Naive B cell (primary cell): ENCODE data around the gene SESN3. TPM values are rescaled to one million over a fixed set of nuclear protein-coding genes. Genes with fewer than 3 reads are reported as not detected.

Experiments used
- ATAC-seq, 2 donors: fragments of 150-1000 bp; cut with Tn5 transposase; 2 replicates each; pipeline ENCODE4 v1.10.0; 2021; ENCODE audit warnings: low read depth in 2 of 2, mild to moderate bottlenecking in 2 of 2, moderate library complexity in 2 of 2
- DNase-seq: peaks from one replicate; pipeline ENCODE4 v3.0.0; 2022
- H3K27ac Mint-ChIP-seq, 6 donors: one replicate each; pipeline ENCODE4 v1.8.0; 2020 to 2022; ENCODE audit warnings: mild to moderate bottlenecking in 6 of 6, mixed read lengths in 6 of 6, moderate library complexity in 5 of 6, inconsistent platforms in 2 of 6
- H3K27me3 Mint-ChIP-seq, 3 donors: one replicate each; pipeline ENCODE4 v1.8.0; 2021 to 2022; ENCODE audit warnings: mixed read lengths in 3 of 3, mild to moderate bottlenecking in 1 of 3
- H3K36me3 Mint-ChIP-seq, 2 donors: one replicate each; pipeline ENCODE4 v1.8.0; 2020 to 2022; ENCODE audit warnings: mixed read lengths in 2 of 2, inconsistent platforms in 1 of 2, mild to moderate bottlenecking in 1 of 2
- H3K4me1 Mint-ChIP-seq, 3 donors: one replicate each; pipeline ENCODE4 v1.8.0; 2020 to 2022; ENCODE audit warnings: mixed read lengths in 3 of 3, inconsistent platforms in 1 of 3, mild to moderate bottlenecking in 1 of 3, moderate library complexity in 1 of 3
- H3K4me3 Mint-ChIP-seq, 8 donors: one replicate each; pipeline ENCODE4 v1.8.0; 2020 to 2022; ENCODE audit warnings: mild to moderate bottlenecking in 8 of 8, mixed read lengths in 8 of 8, moderate library complexity in 8 of 8, inconsistent platforms in 2 of 8
- H3K9me3 Mint-ChIP-seq, 7 donors: one replicate each; pipeline ENCODE4 v1.8.0; 2020 to 2022; ENCODE audit warnings: mixed read lengths in 7 of 7, mild to moderate bottlenecking in 5 of 7, inconsistent platforms in 2 of 7, moderate library complexity in 1 of 7
- polyA plus RNA-seq, 6 donors: library from polyadenylated mRNA; unstranded; fragments of 300-500 nt; fragmentation: Illumina TruSeq; gene quantifications; one replicate each; pipeline ENCODE4 v1.2.3, GENCODE V29; 2021; ENCODE audit warnings: low read depth in 6 of 6

SESN3 gene
- polyA plus RNA-seq, 6 donors from 2014 or later, result 2.1 to 3.4 (median 2.6) TPM

DNA sequence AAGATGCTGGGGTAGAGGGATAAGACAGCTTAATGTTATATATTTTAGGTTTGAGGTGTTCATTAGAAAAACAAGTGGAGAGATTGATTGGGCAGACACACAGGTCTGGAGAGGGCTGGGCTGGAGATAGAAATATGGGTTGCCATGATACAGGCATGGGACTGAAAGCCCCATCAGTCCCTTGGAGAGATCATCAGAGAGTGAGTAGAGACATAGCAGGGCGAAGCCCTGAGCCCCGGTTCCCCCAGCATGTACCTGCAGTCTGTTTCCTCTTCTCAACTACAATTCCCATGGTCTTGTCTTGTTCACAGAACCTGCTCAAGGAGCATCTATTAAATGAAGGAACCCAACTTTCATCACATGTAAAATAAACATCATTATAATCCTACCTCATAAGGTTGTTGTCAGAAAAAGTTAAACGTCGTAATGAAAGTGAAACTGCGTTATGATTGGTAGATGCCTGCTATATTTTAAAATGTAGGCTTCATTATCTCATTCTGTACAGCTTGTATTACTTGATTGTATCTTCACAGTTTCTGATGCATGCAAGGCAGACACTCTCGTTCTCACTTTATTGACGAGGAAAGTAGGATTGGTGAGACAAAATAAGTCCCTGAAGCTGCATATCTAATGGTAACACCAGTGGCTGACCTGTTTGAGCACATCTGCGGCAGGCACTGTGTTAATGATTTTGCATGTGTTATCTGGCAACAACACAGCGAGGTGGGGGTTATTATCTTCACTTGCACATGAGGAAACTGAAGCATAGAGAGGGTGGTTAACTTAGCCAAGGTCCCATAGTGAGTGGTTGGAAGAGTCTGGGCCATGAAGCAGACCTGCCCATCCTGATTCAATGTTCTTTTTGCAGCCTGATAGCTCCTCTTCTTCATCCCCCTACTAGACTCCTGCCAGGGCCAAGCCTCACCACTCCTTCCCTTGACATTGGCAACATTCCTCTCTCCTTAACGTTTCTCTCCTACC is 77.8 kb downstream of the SESN3 start:
- Mint-ChIP-seq H3K27ac (peak overlapping the region; percentile 93 to 99 (median 98)), H3K27me3 (no peaks in the 10 kb centered on the region), H3K9me3 (peaks cover 0 to 2% (median 0%) of the 10 kb centered on the region in 7 donors), H3K4me3 (peak overlapping the region; percentile 73 to 97 (median 92)), H3K36me3 (peaks cover 0 to 6% of the 10 kb centered on the region in 2 donors), H3K4me1 (peaks cover 30 to 52% (median 48%) of the 10 kb centered on the region in 3 donors)
- DNase-seq (peak; percentile 39), ATAC-seq (peak; percentile 7 to 20)

DNA sequence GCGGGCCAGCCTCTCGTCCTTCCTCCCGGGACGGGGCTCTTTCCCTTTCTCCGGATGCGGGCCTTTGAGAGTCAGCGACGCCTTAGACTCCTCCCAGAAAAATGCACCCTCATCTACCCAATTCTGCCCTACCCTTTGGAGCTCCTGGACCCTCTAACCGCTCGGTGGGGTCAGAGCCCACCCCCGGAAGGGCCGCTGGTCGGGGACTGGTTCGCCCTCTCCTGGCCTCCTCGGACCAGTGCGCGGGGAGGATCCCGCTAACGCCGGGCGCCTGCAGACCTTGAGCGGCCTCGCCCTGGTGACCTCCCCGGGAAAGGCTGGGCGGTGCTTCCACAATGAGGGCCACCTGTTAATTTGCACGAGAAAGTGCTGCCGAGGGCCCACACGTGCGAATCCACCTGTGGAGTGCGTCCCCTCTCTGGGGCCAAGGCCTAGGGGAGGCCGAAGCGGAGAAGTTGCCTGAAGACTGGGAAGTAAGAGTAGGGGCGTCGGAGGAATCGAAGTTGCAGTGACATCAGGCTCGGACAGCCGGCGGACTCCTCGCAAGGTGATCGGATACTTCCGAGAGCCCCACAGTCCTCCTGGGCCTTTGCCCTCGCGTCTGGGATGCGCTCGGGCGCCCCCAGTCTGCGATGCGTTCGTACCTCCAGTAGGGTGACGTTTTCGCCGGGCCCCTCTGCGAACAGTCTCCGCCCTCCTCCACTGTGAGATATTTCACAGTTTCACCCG is 79.9 kb downstream of the SESN3 start:
- Mint-ChIP-seq H3K4me1 (peaks cover 24 to 52% (median 48%) of the 10 kb centered on the region in 3 donors), H3K4me3 (peak overlapping the region; percentile 73 to 97 (median 92)), H3K36me3 (no peaks in the 10 kb centered on the region), H3K27me3 (peaks cover 0 to 5% (median 0%) of the 10 kb centered on the region in 3 donors), H3K9me3 (no peaks in the 10 kb centered on the region), H3K27ac (peak overlapping the region; percentile 93 to 99 (median 98))
- DNase-seq (peak; percentile 92), ATAC-seq (peak; percentile 87)

DNA sequence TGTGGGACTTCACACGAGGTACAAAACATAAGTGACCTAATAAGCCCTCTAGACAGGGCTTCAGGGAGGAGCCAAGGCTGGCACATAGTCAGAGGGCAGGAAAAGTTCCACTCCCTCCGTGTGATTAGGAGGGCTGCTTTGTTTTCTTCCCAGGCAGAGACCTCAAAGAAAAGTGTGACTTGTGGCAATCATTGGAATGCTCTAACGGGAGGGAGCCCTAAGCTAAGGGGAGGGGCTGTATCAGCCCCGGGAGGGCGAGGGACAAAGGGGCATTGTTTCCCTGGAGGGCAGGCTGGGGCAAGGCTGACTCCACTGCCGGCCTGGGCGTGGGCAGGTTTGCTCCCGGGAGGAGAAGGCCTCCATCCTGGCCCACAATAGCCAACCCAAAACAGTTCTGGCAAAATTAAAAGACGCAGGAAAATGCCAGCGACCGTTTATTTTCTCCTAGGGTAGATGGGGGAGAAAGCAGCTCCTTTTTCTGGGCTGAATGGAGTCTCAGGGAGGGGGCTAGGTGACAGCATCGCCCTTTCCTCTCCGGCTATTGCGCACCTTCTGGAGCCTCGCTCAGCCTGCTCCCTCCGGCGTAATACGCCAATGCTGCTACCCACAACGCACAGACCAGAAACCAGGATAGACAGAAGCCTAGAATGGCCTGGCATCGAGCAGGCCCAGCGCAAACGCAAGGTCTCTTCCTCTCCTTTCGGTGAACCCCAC is 81.2 kb downstream of the SESN3 start:
- Mint-ChIP-seq H3K4me1 (peaks cover 23 to 48% (median 46%) of the 10 kb centered on the region in 3 donors), H3K27ac (peak overlapping the region in 5 of 6 donors; percentile 93 to 99 (median 98)), H3K36me3 (no peaks in the 10 kb centered on the region), H3K9me3 (no peaks in the 10 kb centered on the region), H3K27me3 (peaks cover 0 to 8% (median 0%) of the 10 kb centered on the region in 3 donors), H3K4me3 (peak overlapping the region; percentile 73 to 97 (median 92))
- ATAC-seq (no peak), DNase-seq (no peak)

DNA sequence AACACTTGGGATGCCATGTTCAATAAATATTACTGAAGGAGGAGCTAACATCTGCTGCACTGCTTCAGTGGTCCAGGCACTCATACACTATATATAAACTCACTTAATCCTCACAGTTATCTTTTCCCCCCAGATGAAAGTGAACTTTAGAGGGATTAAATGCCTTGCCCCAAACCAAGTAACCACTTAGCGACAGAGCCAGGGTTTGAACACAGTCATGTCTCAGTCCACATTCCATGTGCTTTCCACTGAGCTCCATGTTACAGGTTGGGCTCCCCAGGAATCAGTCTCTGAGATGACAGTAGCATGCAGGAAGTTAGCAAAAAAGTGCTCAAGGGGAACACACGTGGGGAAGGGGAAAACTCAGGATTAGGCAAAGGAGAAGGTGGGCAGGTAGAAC is 82.1 kb downstream of the SESN3 start:
- Mint-ChIP-seq H3K27ac (peak overlapping the region in 2 of 6 donors; percentile 40 to 51), H3K9me3 (no peaks in the 10 kb centered on the region), H3K27me3 (peaks cover 0 to 8% (median 0%) of the 10 kb centered on the region in 3 donors), H3K36me3 (no peaks in the 10 kb centered on the region), H3K4me1 (peaks cover 26 to 42% (median 41%) of the 10 kb centered on the region in 3 donors), H3K4me3 (peak overlapping the region in 4 of 8 donors; percentile 2 to 87 (median 52))
- ATAC-seq, result no peak
- DNase-seq, result no peak

DNA sequence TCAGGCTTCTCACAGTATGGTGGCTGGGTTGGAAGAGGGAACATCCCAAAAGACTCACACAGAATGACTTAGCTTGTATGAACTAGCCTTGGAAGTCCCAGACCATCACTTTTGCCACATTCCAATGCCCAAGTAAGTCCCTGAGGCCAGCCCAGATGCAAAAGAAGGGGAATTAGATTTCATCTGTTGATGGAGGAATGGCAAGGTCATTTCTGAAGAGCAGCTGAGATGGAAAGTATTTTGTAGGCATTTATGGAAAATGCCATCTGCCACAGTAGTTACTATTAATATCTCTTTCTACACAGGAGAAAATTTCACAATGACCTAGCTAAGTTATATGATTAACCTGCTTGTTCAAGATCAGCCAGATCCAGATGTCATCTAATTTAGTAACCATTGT is 82.6 kb downstream of the SESN3 start:
- no peaks in the 10 kb centered on the region for H3K9me3 Mint-ChIP-seq
- no peaks in the 10 kb centered on the region for H3K36me3 Mint-ChIP-seq
- no peak for DNase-seq
- H3K27me3 Mint-ChIP-seq, result peaks cover 0 to 8% (median 0%) of the 10 kb centered on the region in 3 donors
- ATAC-seq, result no peak
- H3K27ac Mint-ChIP-seq, result no peak overlapping the region
- H3K4me3 Mint-ChIP-seq, result peak overlapping the region in 1 of 8 donors; percentile 1
- peaks cover 22 to 41% (median 35%) of the 10 kb centered on the region in 3 donors for H3K4me1 Mint-ChIP-seq

DNA sequence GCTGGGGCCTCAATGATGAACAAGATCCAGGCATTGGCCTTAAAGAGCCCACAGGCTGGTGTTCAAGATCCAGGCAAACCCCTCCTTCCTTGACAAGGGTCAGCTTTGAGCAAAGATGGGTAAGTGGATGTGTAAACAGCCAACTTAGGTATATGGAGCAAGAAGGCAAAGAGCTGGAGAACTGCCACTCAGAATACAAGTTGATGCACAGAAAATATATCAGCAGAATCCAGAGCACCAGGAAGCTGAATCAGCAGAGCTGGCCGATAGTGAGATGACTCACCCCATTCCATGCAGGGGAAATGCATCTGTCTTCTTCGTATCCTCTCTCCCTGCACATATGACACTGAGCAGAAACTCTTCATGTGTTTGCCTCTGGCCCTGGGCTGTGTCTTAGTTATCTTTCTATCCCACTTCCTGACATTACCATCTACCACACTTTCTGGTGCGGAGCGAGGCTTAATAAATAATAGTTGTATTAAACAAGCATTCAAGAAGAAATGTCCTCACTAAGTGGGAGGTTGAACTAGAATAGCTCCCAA is 83.6 kb downstream of the SESN3 start:
- no peak for ATAC-seq
- DNase-seq, result no peak
- Mint-ChIP-seq H3K27ac (peak overlapping the region in 1 of 6 donors; percentile 51), H3K27me3 (peaks cover 0 to 8% (median 0%) of the 10 kb centered on the region in 3 donors), H3K4me3 (no peak overlapping the region), H3K36me3 (no peaks in the 10 kb centered on the region), H3K4me1 (peaks cover 12 to 33% (median 26%) of the 10 kb centered on the region in 3 donors), H3K9me3 (no peaks in the 10 kb centered on the region)

DNA sequence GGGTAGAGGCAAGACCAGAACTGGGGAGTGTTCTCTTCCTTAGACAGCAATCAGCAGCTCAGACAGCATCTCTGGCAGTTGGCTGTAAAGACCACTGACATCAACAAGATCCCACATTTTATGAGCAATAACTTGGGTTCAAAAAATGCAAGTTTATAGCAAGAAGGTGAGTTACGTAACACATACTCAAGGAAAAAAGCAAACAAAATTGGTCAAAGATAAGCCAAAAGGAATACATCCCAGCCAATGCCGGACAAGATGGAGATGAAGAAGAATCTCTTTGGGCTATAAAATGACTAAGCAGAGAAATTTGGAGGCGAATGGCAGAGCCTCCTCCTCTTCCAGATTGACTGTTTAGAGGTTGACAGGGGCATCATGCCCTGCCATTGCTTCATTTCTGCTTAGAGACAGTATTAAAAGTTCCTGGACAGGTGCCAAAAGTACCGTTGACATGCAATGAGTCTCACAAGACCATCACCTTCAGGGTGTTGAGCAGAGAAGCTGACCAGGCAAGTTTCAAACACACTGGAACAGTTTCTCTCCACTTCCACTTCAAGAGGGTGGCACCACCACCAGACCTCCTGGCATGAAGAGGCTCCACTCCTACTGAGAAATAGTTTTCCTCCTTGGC is 85.5 kb downstream of the SESN3 start:
- peaks cover 6 to 21% (median 11%) of the 10 kb centered on the region in 3 donors for H3K4me1 Mint-ChIP-seq
- H3K27me3 Mint-ChIP-seq, result peaks cover 0 to 8% (median 0%) of the 10 kb centered on the region in 3 donors
- no peaks in the 10 kb centered on the region for H3K9me3 Mint-ChIP-seq
- DNase-seq (no peak), ATAC-seq (no peak)
- H3K4me3 Mint-ChIP-seq, result no peak overlapping the region
- H3K36me3 Mint-ChIP-seq, result no peaks in the 10 kb centered on the region
- H3K27ac Mint-ChIP-seq, result no peak overlapping the region

DNA sequence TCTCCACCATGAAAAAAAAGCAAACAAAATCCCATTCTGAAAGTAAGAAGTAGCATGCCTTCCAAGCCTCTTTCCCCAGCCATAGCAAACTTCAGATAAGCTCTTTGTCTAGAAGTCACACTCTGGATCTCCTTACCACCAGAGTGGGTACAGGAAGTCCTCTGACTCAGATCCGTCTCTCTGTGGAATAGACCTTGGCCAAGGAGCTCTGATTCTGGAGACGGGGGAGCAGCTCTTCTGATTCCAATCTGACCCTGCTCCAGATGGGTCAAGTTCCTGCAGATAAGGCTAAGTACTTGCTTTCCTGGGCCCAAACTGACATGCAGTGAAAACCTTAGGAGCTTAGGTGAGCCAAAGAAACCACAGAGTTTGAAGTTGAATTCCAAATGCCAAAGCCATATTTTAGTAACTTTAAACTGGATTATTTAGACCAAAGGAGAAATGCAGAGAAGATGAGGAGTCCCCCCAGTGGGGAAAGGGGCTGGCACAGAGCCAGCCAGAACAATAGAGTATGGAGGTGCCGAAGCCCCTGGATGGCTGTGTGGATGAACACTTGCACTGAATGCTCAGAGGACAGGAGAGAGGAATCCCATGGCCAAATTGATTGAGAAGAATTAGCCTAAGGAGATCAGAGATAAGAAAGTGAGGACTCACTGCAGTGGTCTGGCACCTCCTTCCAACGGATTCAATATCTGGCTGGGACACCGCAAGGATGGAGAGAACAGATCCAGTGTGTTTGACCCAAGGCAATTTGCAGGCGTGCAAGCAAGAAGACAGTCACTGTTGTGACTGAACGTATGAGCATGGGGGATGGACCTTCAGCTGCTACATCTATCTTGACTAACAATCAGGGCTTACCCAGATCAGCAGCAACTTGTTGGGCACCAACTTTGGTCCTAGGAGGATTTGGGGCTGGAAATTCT is 86.4 kb downstream of the SESN3 start:
- H3K4me3 Mint-ChIP-seq, result no peak overlapping the region
- DNase-seq, result no peak
- no peak for ATAC-seq

DNA sequence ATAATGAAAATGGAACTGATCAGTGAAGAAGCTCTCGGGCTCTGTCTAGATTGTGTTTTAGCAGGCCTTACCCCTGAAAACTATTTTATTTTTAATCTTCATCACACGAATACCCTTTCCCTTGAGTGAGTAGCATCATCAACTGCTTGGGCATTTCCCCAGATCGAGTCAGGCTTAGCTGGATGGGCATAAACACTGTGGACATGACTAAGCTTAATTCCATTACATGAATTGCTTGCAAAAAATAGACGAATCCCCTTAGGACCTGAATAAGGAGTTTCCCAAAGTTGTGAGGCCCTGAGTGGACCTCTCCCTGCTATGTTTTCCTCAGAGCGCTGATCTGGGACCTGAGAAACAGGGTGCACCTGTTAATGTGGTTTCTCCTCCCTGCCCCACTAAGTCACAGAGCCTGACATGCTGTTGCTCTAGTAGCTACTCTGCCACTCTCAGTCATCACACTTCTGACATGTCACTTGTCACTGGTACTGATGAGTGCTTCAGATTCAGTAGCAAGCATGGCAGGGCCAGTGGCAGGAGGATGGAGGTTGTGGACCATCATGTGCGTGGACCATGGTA is 87.8 kb downstream of the SESN3 start:
- Mint-ChIP-seq H3K27ac (no peak overlapping the region), H3K27me3 (peaks cover 0 to 8% (median 0%) of the 10 kb centered on the region in 3 donors), H3K4me1 (peaks cover 0 to 11% (median 8%) of the 10 kb centered on the region in 3 donors), H3K4me3 (no peak overlapping the region), H3K36me3 (no peaks in the 10 kb centered on the region), H3K9me3 (no peaks in the 10 kb centered on the region)
- no peak for DNase-seq
- no peak for ATAC-seq

More for the DNA sequence above, 86.4 kb downstream of the SESN3 start:
- Mint-ChIP-seq H3K27ac (peak overlapping the region in 1 of 6 donors; percentile 8), H3K36me3 (no peaks in the 10 kb centered on the region), H3K9me3 (no peaks in the 10 kb centered on the region), H3K4me1 (peaks cover 2 to 13% (median 6%) of the 10 kb centered on the region in 3 donors), H3K27me3 (peaks cover 0 to 8% (median 0%) of the 10 kb centered on the region in 3 donors)

DNA sequence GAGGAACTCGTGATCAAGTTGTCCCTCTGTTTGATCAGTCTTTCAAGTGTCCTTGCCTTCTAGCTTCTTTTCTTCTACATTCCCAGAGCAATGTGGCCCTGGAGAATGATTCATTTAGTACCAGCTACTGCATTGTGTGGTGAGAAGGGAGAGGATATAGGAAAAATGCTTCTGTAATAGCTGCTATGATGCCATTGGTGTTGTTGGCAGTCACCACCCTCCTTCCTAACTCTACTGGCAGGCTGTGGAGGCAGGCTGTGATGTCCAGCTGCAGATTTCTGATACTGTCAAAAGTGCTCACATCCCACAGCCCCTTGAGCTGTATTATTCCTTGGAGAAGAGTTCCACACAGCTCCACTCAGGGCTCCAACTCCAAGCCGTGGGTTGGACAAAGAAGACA is 88.6 kb downstream of the SESN3 start:
- ATAC-seq (no peak), DNase-seq (no peak)
- H3K27me3 Mint-ChIP-seq, result peaks cover 0 to 8% (median 0%) of the 10 kb centered on the region in 3 donors
- H3K36me3 Mint-ChIP-seq, result no peaks in the 10 kb centered on the region
- H3K4me1 Mint-ChIP-seq, result peaks cover 0 to 11% (median 9%) of the 10 kb centered on the region in 3 donors
- peak overlapping the region in 1 of 6 donors; percentile 45 for H3K27ac Mint-ChIP-seq
- no peaks in the 10 kb centered on the region for H3K9me3 Mint-ChIP-seq
- H3K4me3 Mint-ChIP-seq, result no peak overlapping the region

DNA sequence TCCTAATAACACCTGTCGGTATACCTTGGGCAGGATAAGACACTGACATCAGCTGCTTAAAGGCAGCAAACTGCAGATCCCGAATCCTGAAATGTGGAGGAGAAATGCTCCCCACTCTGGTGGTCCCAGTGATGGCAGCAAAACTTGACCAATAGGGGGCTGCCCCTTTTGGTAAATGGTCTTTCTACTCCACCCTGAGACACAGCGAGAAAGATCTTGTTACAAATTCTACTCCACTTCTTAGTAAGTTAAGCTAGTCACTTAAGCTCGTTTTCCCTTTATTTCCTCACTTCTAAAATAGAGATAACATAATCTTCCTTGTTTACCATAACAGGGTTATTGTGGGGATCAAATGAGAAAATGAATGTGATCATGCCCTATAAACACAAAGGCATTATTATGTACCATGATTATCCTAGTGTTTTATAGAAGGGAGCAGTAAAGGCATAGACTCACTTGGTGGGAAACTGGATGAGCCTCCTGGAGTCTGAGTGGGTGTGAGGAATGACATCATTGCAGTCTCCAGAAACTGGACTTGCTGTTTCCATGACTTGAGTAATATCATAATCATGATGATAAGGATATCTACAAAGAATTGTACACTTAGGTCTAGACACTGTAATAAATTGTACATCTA is 90.5 kb downstream of the SESN3 start:
- no peak for DNase-seq
- H3K36me3 Mint-ChIP-seq, result no peaks in the 10 kb centered on the region

More for the DNA sequence above, 90.5 kb downstream of the SESN3 start:
- no peaks in the 10 kb centered on the region for H3K27me3 Mint-ChIP-seq
- no peak for ATAC-seq
- H3K4me3 Mint-ChIP-seq, result no peak overlapping the region
- peak overlapping the region in 1 of 6 donors; percentile 53 for H3K27ac Mint-ChIP-seq
- no peaks in the 10 kb centered on the region for H3K9me3 Mint-ChIP-seq
- H3K4me1 Mint-ChIP-seq, result peaks cover 0 to 11% (median 9%) of the 10 kb centered on the region in 3 donors
